ENCODE data around the gene CPZ. TPM values are rescaled to one million over a fixed set of nuclear protein-coding genes. Genes with fewer than 3 reads are reported as not detected.

Gene CPZ
- polyA plus RNA-seq, 1 donor (not counting 4 experiments of a cell fraction or from before 2014, with no cell fraction given): not detected

DNA sequence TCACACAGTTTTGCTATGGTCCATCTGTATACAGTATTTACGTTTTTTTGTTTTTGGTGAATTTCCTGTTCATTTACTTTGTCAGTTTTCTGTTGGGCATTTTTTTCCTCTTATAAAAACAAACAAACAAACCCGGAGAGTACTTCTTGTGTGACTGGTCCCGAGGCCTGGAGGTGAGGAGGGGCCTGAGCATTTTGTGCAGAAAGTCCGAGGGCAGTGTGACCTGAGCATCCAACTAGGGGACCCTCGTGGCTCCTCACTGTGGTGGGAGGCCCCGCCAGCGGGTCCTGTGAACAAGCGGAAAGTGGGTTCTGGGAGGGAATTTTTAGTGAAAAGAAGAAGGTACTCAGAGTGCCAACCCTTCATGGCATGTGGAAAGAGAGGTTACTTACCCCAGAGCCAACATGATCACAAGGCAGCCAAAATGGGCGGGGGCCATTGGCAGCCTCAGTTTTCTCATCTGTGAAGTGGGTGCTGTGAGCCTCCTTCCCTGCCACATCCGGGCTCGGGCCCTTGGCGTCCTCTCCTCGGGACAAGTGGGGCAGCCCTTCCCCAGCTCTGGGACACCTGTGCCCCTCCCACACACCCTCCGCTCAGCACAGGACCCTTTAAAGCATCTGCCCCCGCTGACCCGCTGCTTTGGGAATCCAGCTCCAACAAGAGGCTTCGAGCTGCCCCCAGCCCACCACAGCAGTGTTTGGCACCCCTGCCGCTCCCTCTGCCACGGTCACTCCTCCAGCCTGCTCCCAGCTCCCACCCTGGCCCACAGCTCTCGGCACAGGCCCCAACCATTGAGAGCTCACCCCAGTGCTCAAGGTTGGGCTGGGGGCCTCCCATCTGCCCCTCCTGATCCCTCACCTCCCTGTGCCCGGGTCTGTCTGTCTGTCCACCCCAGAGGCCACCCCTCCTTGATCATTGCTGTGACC, 35.2 kb upstream of the CPZ start:
- Histone ChIP-seq H3K9me3 (ENCODE audit: control insufficient read depth, low read depth, low read length) (no peaks in the 10 kb centered on the region), H4K20me1 (ENCODE audit: control insufficient read depth, extremely low read depth, insufficient read depth, low read length) (no peaks in the 10 kb centered on the region), H3K4me2 (ENCODE audit: control insufficient read depth, extremely low read depth, insufficient read depth, low read depth, low read length) (no peak overlapping the region), H3K4me1 (ENCODE audit: control insufficient read depth, extremely low read depth, insufficient read depth, low read length) (no peaks in the 10 kb centered on the region), H3K79me2 (ENCODE audit: control insufficient read depth, insufficient read depth, low read length) (no peaks in the 10 kb centered on the region), H3K9me1 (ENCODE audit: control insufficient read depth, extremely low read depth, insufficient read depth, low read length) (no peaks in the 10 kb centered on the region), H2AFZ (ENCODE audit: control insufficient read depth, low read length) (no peak overlapping the region), H3K4me3 (ENCODE audit: control insufficient read depth in 2 of 3, extremely low read depth in 1 of 3, insufficient read depth in 2 of 3, low read depth in 1 of 3, low read length in 3 of 3) (no peak overlapping the region), H3K27me3 (ENCODE audit: control insufficient read depth, extremely low read depth, insufficient read depth, low read length) (peaks cover 5% of the 10 kb centered on the region), H3K9ac (ENCODE audit: control insufficient read depth, extremely low read depth, insufficient read depth, low read length) (no peak overlapping the region), H3K36me3 (ENCODE audit: control insufficient read depth in 2 of 2, extremely low read depth in 1 of 2, insufficient read depth in 2 of 2, low read length in 2 of 2) (no peaks in the 10 kb centered on the region), H3K27ac (ENCODE audit: control insufficient read depth, insufficient read depth, low read length) (no peak overlapping the region)
- DNase-seq (ENCODE audit: low read depth, low spot score) (no peak), FAIRE-seq (no peak)
- TF ChIP-seq EZH2 (IDR thresholded peaks at IDR 0.05; ENCODE audit: low read length): no peak
- TF ChIP-seq, protein P1, sequence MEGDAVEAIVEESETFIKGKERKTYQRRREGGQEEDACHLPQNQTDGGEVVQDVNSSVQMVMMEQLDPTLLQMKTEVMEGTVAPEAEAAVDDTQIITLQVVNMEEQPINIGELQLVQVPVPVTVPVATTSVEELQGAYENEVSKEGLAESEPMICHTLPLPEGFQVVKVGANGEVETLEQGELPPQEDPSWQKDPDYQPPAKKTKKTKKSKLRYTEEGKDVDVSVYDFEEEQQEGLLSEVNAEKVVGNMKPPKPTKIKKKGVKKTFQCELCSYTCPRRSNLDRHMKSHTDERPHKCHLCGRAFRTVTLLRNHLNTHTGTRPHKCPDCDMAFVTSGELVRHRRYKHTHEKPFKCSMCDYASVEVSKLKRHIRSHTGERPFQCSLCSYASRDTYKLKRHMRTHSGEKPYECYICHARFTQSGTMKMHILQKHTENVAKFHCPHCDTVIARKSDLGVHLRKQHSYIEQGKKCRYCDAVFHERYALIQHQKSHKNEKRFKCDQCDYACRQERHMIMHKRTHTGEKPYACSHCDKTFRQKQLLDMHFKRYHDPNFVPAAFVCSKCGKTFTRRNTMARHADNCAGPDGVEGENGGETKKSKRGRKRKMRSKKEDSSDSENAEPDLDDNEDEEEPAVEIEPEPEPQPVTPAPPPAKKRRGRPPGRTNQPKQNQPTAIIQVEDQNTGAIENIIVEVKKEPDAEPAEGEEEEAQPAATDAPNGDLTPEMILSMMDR (optimal IDR thresholded peaks at IDR 0.05 in 1 of 3, IDR thresholded peaks at IDR 0.05 in 1 of 3, conservative IDR thresholded peaks at IDR 0.05 in 1 of 3; ENCODE audit: extremely low read depth in 1 of 3, insufficient read depth in 2 of 3, low read length in 3 of 3): no peak
- dilution Hi-C loops (cut with MboI; ENCODE audit: extremely low pct_ligation_motif_present, low sequenced_read_pairs): no loop called here

DNA sequence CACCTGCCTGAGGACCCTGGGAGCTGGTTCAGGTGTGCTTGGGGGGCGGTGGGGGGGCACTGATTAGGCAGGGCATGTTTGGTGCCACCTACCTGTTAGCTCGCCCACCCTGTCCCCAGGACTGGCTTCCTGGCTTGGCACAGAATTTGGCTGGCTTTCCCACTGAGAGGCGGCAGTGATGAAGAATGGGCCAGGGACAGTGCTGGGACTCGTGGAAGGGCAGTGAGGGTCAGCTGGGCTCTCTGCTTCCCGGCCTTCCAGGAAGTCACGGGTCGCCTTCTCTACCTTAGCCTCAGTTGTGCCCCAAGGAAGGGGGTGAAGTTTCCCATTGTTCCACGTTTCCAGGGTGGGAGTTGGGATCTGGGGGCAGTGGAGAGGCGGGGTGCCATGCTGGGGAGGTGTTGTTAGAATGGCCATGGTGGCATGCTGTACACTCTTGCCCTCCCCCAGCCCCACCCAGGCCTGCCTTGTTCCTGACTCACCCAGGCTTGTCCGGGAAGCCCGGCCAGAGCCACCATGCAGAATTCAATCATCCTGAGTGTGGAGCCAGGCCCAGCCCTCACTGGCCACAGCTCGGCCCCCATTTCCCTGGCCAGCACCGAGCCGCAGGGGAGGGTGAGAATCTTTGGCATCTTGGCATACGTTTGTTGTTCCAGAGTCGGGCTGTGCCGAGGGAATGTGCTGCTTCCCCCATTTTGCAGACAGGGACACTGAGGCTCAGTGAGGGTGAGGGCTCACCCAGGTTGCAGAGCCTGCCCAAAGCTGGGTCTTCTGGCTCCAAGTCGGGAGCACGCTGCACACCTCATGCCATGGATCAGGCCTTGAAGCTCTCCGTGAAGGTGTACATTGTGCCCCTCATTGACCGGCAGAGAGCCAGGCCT, 34.2 kb upstream of the CPZ start:
- no peaks in the 10 kb centered on the region for H3K9me1 ChIP-seq (ENCODE audit: control insufficient read depth, extremely low read depth, insufficient read depth, low read length)
- H3K9me3 ChIP-seq (ENCODE audit: control insufficient read depth, low read depth, low read length): no peaks in the 10 kb centered on the region
- dilution Hi-C loops (cut with MboI; ENCODE audit: extremely low pct_ligation_motif_present, low sequenced_read_pairs): no loop called here
- H3K79me2 ChIP-seq (ENCODE audit: control insufficient read depth, insufficient read depth, low read length): no peaks in the 10 kb centered on the region
- no peak overlapping the region for H3K27ac ChIP-seq (ENCODE audit: control insufficient read depth, insufficient read depth, low read length)
- no peaks in the 10 kb centered on the region for H3K36me3 ChIP-seq (ENCODE audit: control insufficient read depth in 2 of 2, extremely low read depth in 1 of 2, insufficient read depth in 2 of 2, low read length in 2 of 2)
- no peak overlapping the region for H3K4me2 ChIP-seq (ENCODE audit: control insufficient read depth, extremely low read depth, insufficient read depth, low read depth, low read length)
- DNase-seq (ENCODE audit: low read depth, low spot score): no peak
- H3K4me1 ChIP-seq (ENCODE audit: control insufficient read depth, extremely low read depth, insufficient read depth, low read length): no peaks in the 10 kb centered on the region
- H3K27me3 ChIP-seq (ENCODE audit: control insufficient read depth, extremely low read depth, insufficient read depth, low read length): peaks cover 5% of the 10 kb centered on the region
- no peak for TF ChIP-seq EZH2 (IDR thresholded peaks at IDR 0.05; ENCODE audit: low read length)
- TF ChIP-seq, protein P1 (optimal IDR thresholded peaks at IDR 0.05 in 1 of 3, IDR thresholded peaks at IDR 0.05 in 1 of 3, conservative IDR thresholded peaks at IDR 0.05 in 1 of 3; ENCODE audit: extremely low read depth in 1 of 3, insufficient read depth in 2 of 3, low read length in 3 of 3): no peak
- no peak overlapping the region for H3K4me3 ChIP-seq (ENCODE audit: control insufficient read depth in 2 of 3, extremely low read depth in 1 of 3, insufficient read depth in 2 of 3, low read depth in 1 of 3, low read length in 3 of 3)
- no peaks in the 10 kb centered on the region for H4K20me1 ChIP-seq (ENCODE audit: control insufficient read depth, extremely low read depth, insufficient read depth, low read length)
- H2AFZ ChIP-seq (ENCODE audit: control insufficient read depth, low read length): no peak overlapping the region
- no peak for FAIRE-seq
- H3K9ac ChIP-seq (ENCODE audit: control insufficient read depth, extremely low read depth, insufficient read depth, low read length): no peak overlapping the region
